SK-N-DZ (cell line): ENCODE measurements around the gene NTRK1.

Experiments
- DNase-seq: peaks from one replicate; pipeline ENCODE4 v3.0.0-alpha.2; 2015; ENCODE audit warnings: low spot score

NTRK1 gene

GRCh38 chr1:156897078-156897825 lies 36.6 kb downstream of the NTRK1 start:
- DNase-seq, result no peak

- no peak for DNase-seq
Measured at GRCh38 chr1:156898161-156898566, 37.5 kb downstream of the NTRK1 start.

- no peak for DNase-seq
Measured at GRCh38 chr1:156898971-156899664, 38.5 kb downstream of the NTRK1 start.

GRCh38 chr1:156899956-156900718 lies 39.5 kb downstream of the NTRK1 start:
- DNase-seq, result no peak

GRCh38 chr1:156900896-156901589 lies 40.4 kb downstream of the NTRK1 start:
- DNase-seq, result no peak

GRCh38 chr1:156901590-156901900 lies 40.9 kb downstream of the NTRK1 start:
- no peak for DNase-seq

GRCh38 chr1:156901966-156902915 lies 41.6 kb downstream of the NTRK1 start:
- DNase-seq, result no peak

- no peak for DNase-seq
Measured at GRCh38 chr1:156903328-156904091, 42.8 kb downstream of the NTRK1 start.

GRCh38 chr1:156904187-156904959 lies 43.7 kb downstream of the NTRK1 start:
- DNase-seq, result no peak

- DNase-seq, result no peak
Measured at GRCh38 chr1:156905176-156905575, 44.5 kb downstream of the NTRK1 start.

GRCh38 chr1:156905651-156906050 lies 45.0 kb downstream of the NTRK1 start:
- no peak for DNase-seq

GRCh38 chr1:156906206-156906906 lies 45.7 kb downstream of the NTRK1 start:
- DNase-seq, result no peak

- DNase-seq, result no peak
Measured at GRCh38 chr1:156908541-156908940, 47.9 kb downstream of the NTRK1 start.

- DNase-seq, result no peak
Measured at GRCh38 chr1:156908955-156909354, 48.3 kb downstream of the NTRK1 start.

GRCh38 chr1:156909671-156910070 lies 49.0 kb downstream of the NTRK1 start:
- no peak for DNase-seq

- no peak for DNase-seq
Measured at GRCh38 chr1:156910309-156910782, 49.7 kb downstream of the NTRK1 start.

GRCh38 chr1:156911577-156912298 lies 51.1 kb downstream of the NTRK1 start:
- DNase-seq, result no peak

GRCh38 chr1:156912310-156912709 lies 51.6 kb downstream of the NTRK1 start:
- DNase-seq, result no peak
